HG02970 (cell line): Measurements from ENCODE around the gene DLG1.
"Not testable (repeated sequence)": the region's sequence is repeated elsewhere in the genome, so short reads cannot be mapped to it uniquely, and the experiment has no call there.

ENCODE experiments used
- ATAC-seq: cut with Tn5 transposase; IDR thresholded peaks from one replicate; pipeline ENCODE4 v1.9.1; 2021; ENCODE audit warnings: mild to moderate bottlenecking, moderate library complexity, moderate number of reproducible peaks; ENCODE audit not compliant: unreplicated experiment, low FRiP score

DLG1 gene

GRCh38 chr3:197292083-197292646 is 6.2 kb downstream of the DLG1 start:
- ATAC-seq: no peak

GRCh38 chr3:197289726-197290125 is 8.7 kb downstream of the DLG1 start:
- no peak for ATAC-seq

GRCh38 chr3:197286678-197287077 is 11.7 kb downstream of the DLG1 start:
- ATAC-seq: no peak

GRCh38 chr3:197285557-197285956 is 12.9 kb downstream of the DLG1 start:
- no peak for ATAC-seq

- ATAC-seq: no peak
These were observed 15.4 kb downstream of the DLG1 start for GRCh38 chr3:197283045-197283444.

- ATAC-seq: no peak
These were observed 16.6 kb downstream of the DLG1 start for GRCh38 chr3:197281849-197282248.

- ATAC-seq: no peak
These were observed 18.3 kb downstream of the DLG1 start for GRCh38 chr3:197280156-197280555.

- ATAC-seq: no peak
These were observed 19.5 kb downstream of the DLG1 start for GRCh38 chr3:197278933-197279332.

- not testable (repeated sequence) for ATAC-seq
These were observed 21.6 kb downstream of the DLG1 start for GRCh38 chr3:197276808-197277207.

GRCh38 chr3:197270558-197271317 is 27.7 kb downstream of the DLG1 start:
- no peak for ATAC-seq

- ATAC-seq: no peak
These were observed 29.4 kb downstream of the DLG1 start for GRCh38 chr3:197269024-197269423.

- no peak for ATAC-seq
These were observed 30.1 kb downstream of the DLG1 start for GRCh38 chr3:197268294-197268693.

GRCh38 chr3:197266331-197266730 is 32.1 kb downstream of the DLG1 start:
- ATAC-seq: no peak

GRCh38 chr3:197262709-197263108 is 35.7 kb downstream of the DLG1 start:
- ATAC-seq: no peak

- ATAC-seq: no peak
These were observed 37.3 kb downstream of the DLG1 start for GRCh38 chr3:197261164-197261509.

- ATAC-seq: no peak
These were observed 37.8 kb downstream of the DLG1 start for GRCh38 chr3:197260491-197261163.

- no peak for ATAC-seq
These were observed 39.3 kb downstream of the DLG1 start for GRCh38 chr3:197259096-197259495.

GRCh38 chr3:197258168-197258755 is 40.1 kb downstream of the DLG1 start:
- ATAC-seq: no peak

- ATAC-seq: no peak
These were observed 40.7 kb downstream of the DLG1 start for GRCh38 chr3:197257711-197258110.

- no peak for ATAC-seq
These were observed 41.5 kb downstream of the DLG1 start for GRCh38 chr3:197256836-197257444.

- no peak for ATAC-seq
These were observed 42.3 kb downstream of the DLG1 start for GRCh38 chr3:197256104-197256503.
